HL-60 (cell line): ENCODE measurements around the gene ADAM23.

Source experiments
- DNase-seq, 2 experiments: peaks; one replicate each; pipeline ENCODE4 v3.0.0-alpha.2; 2010 to 2020; ENCODE audit warnings: low read depth in 1 of 2, low spot score in 1 of 2
- H3K27ac ChIP-seq: fragments of 250-450 bp; sonication (Bioruptor Pico); replicated peaks from 2 replicates; pipeline ENCODE4 v1.5.1; 2020; ENCODE audit warnings: mild to moderate bottlenecking, moderate library complexity
- H3K27me3 ChIP-seq: fragments of 250-450 bp; sonication (Bioruptor Pico); 2 replicates; pipeline ENCODE4 v1.5.1; 2021; ENCODE audit warnings: mild to moderate bottlenecking, moderate library complexity; ENCODE audit not compliant: insufficient read depth, poor library complexity, severe bottlenecking
- H3K4me3 ChIP-seq: replicated peaks from 2 replicates; pipeline ENCODE4 v1.5.1; 2011; ENCODE audit warnings: mild to moderate bottlenecking, control low read depth, low read length; ENCODE audit not compliant: insufficient read depth
- GABPA ChIP-seq: IDR thresholded peaks from 2 replicates; pipeline ENCODE4 v1.6.1; 2012; ENCODE audit warnings: low read depth
- POLR2AphosphoS5 ChIP-seq: IDR thresholded peaks from 2 replicates; pipeline ENCODE4 v1.6.1; 2012; ENCODE audit warnings: low read depth
- SPI1 ChIP-seq: IDR thresholded peaks from 2 replicates; pipeline ENCODE4 v1.6.1; 2012; ENCODE audit warnings: low read depth, mild to moderate bottlenecking, borderline replicate concordance
- TF ChIP-seq, protein P1 (sequence below): IDR thresholded peaks from 2 replicates; pipeline ENCODE4 v1.6.1; 2012; ENCODE audit warnings: low read depth; ENCODE audit not compliant: insufficient replicate concordance
- TF ChIP-seq, protein P2 (sequence below): IDR thresholded peaks from one replicate; pipeline ENCODE4 v1.5.1; 2011; ENCODE audit warnings: low read length, control low read depth, inconsistent platforms; ENCODE audit not compliant: insufficient read depth

The ADAM23 gene

DNA sequence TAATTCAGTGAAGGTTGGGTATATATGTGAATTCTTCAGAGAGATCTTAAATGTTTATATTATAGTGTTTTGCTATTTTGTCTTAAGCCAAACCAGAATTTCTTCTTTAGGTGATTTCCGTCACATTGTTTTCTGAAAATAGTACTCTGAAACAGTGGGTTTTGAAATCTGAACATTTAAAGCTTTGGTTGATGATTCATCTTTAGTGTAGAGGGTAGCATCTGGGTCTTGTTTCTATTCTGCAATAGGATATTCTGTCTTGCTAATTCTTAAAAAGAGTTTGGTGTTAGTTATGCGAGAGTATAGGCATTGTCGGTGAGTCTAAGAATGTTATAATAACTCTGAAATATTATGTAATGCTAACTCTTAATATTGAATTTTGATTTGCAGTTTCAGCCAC lies 129.4 kb downstream of the ADAM23 start:
- Histone ChIP-seq H3K27ac (no peak overlapping the region), H3K4me3 (no peak overlapping the region), H3K27me3 (no peaks in the 10 kb centered on the region)
- no peak for DNase-seq
- no peak for TF ChIP-seq GABPA
- TF ChIP-seq, protein P1, sequence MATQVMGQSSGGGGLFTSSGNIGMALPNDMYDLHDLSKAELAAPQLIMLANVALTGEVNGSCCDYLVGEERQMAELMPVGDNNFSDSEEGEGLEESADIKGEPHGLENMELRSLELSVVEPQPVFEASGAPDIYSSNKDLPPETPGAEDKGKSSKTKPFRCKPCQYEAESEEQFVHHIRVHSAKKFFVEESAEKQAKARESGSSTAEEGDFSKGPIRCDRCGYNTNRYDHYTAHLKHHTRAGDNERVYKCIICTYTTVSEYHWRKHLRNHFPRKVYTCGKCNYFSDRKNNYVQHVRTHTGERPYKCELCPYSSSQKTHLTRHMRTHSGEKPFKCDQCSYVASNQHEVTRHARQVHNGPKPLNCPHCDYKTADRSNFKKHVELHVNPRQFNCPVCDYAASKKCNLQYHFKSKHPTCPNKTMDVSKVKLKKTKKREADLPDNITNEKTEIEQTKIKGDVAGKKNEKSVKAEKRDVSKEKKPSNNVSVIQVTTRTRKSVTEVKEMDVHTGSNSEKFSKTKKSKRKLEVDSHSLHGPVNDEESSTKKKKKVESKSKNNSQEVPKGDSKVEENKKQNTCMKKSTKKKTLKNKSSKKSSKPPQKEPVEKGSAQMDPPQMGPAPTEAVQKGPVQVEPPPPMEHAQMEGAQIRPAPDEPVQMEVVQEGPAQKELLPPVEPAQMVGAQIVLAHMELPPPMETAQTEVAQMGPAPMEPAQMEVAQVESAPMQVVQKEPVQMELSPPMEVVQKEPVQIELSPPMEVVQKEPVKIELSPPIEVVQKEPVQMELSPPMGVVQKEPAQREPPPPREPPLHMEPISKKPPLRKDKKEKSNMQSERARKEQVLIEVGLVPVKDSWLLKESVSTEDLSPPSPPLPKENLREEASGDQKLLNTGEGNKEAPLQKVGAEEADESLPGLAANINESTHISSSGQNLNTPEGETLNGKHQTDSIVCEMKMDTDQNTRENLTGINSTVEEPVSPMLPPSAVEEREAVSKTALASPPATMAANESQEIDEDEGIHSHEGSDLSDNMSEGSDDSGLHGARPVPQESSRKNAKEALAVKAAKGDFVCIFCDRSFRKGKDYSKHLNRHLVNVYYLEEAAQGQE, result no peak
- no peak for TF ChIP-seq SPI1
- TF ChIP-seq, protein P2, sequence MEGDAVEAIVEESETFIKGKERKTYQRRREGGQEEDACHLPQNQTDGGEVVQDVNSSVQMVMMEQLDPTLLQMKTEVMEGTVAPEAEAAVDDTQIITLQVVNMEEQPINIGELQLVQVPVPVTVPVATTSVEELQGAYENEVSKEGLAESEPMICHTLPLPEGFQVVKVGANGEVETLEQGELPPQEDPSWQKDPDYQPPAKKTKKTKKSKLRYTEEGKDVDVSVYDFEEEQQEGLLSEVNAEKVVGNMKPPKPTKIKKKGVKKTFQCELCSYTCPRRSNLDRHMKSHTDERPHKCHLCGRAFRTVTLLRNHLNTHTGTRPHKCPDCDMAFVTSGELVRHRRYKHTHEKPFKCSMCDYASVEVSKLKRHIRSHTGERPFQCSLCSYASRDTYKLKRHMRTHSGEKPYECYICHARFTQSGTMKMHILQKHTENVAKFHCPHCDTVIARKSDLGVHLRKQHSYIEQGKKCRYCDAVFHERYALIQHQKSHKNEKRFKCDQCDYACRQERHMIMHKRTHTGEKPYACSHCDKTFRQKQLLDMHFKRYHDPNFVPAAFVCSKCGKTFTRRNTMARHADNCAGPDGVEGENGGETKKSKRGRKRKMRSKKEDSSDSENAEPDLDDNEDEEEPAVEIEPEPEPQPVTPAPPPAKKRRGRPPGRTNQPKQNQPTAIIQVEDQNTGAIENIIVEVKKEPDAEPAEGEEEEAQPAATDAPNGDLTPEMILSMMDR, result no peak
- TF ChIP-seq POLR2AphosphoS5, result no peak

DNA sequence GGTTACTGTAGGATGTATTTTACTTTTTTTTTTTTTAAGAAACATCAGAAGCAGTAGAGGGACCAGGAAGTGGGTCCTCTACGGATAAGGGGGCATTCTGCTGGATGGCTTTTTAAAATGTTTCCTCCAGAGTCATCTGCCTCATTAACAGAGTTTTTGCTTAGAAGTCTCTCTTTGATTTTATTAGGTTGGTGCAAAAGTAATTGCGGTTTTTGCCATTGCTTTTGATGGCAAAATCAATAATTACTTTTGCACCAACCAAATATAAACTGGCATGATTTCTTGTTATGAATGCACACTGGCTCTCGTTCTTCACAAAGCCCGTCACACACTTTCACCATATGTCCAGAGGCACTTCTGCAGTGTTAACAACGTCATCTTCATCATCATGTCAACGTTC lies 130.5 kb downstream of the ADAM23 start:
- Histone ChIP-seq H3K27ac (no peak overlapping the region), H3K4me3 (no peak overlapping the region), H3K27me3 (no peaks in the 10 kb centered on the region)
- DNase-seq, result no peak
- TF ChIP-seq SPI1 (no peak), GABPA (no peak), POLR2AphosphoS5 (no peak)
- TF ChIP-seq, protein P2, result no peak
- TF ChIP-seq, protein P1, result no peak

DNA sequence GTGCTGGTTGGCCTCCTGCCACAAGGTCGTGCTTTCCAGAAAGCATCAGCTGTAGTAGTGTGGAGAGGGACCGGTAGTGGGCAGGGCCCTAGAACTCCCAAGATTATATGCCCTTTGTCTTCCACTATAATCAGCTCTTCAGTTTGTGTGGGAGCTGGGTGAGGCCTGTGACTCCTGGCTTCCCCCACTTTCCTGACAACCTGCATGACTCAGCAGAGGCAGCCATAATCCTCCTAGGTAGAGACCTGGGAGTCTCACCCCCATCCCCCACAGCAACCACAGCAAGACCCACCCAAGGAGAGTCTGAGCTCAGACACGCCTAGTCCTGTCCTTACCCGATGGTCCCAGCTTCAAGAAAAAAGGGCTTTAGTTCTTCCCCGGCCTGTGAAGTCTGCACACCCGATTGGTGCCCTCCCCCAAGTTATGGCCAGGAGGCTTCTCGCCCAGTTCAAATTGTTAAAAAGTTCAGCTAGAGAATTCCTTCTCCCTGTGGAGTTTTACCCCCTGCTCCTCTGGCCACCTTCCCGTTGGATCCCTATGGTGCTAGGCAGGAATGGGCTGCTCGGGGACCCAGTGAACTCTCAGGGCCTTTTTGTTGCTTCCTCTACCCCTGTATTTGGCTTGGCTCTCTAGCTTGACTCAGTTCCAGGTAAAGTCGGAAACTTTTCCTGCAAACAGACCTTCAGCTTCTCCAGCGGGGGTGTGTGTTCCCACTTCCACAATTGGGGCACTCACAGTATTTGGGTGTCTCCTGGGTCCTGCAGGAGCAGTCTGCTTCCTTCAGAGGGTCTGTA lies 141.2 kb downstream of the ADAM23 start:
- TF ChIP-seq GABPA, result no peak
- Histone ChIP-seq H3K27ac (no peak overlapping the region), H3K27me3 (no peaks in the 10 kb centered on the region), H3K4me3 (no peak overlapping the region)
- DNase-seq, result no peak

DNA sequence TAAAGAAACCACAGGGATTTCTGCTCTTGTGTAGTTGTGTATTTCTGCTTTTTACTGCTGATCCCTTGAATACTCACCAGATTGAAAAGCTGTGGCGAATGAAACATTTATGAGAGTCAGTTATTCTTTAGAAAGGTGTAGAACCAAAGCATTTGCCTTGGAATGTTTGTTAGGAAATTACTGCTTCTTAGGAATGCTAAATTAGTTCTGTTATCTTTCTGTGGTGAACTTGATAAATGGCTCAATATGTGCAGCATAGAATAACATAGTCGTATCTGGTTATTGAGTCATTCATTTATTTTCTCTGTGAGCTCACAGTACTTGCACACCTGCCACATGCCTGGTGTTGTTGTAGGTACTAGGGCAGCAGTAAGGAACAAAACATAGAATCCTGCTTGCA lies 142.0 kb downstream of the ADAM23 start:
- no peaks in the 10 kb centered on the region for H3K27me3 ChIP-seq
- no peak for DNase-seq
- TF ChIP-seq SPI1 (no peak), POLR2AphosphoS5 (no peak), GABPA (no peak)
- TF ChIP-seq, protein P1, result no peak
- TF ChIP-seq, protein P2, result no peak
- H3K27ac ChIP-seq, result no peak overlapping the region
- no peak overlapping the region for H3K4me3 ChIP-seq
